ENCODE data around the gene TJP3. TPM values are rescaled to one million over a fixed set of nuclear protein-coding genes. Genes with fewer than 3 reads are reported as not detected.
A peak's percentile ranks its signal among the peaks of the same experiment; 100 is the strongest.

TJP3 gene
- total RNA-seq, 1 donor from 2014 or later: 20.0 TPM

- Mint-ChIP-seq H3K27ac (no peak overlapping the region), H3K4me1 (ENCODE audit: unreplicated experiment) (peaks cover 8% of the 10 kb centered on the region), H3K9me3 (no peaks in the 10 kb centered on the region), H3K4me3 (no peak overlapping the region), H3K36me3 (no peaks in the 10 kb centered on the region), H3K27me3 (no peaks in the 10 kb centered on the region)
- peak; percentile 69 for TF ChIP-seq CTCF (conservative IDR thresholded peaks at IDR 0.05)
- no peak for DNase-seq (ENCODE audit: extremely low spot score, unreplicated experiment)
Measured at GRCh38 chr19:3692141-3693024, 15.8 kb upstream of the TJP3 start.

- no peak for DNase-seq (ENCODE audit: extremely low spot score, unreplicated experiment)
- H3K27ac Mint-ChIP-seq: no peak overlapping the region
Measured at GRCh38 chr19:3693025-3693925, 14.9 kb upstream of the TJP3 start.

GRCh38 chr19:3694361-3695123 is 13.6 kb upstream of the TJP3 start:
- H3K4me3 Mint-ChIP-seq: no peak overlapping the region
- no peak for DNase-seq (ENCODE audit: extremely low spot score, unreplicated experiment)
- no peaks in the 10 kb centered on the region for H3K27me3 Mint-ChIP-seq
- TF ChIP-seq CTCF (conservative IDR thresholded peaks at IDR 0.05): no peak
- no peaks in the 10 kb centered on the region for H3K36me3 Mint-ChIP-seq
- no peak overlapping the region for H3K27ac Mint-ChIP-seq
- H3K4me1 Mint-ChIP-seq (ENCODE audit: unreplicated experiment): peaks cover 4% of the 10 kb centered on the region
- H3K9me3 Mint-ChIP-seq: no peaks in the 10 kb centered on the region

More at GRCh38 chr19:3693025-3693925, 14.9 kb upstream of the TJP3 start:
- Mint-ChIP-seq H3K27me3 (no peaks in the 10 kb centered on the region), H3K36me3 (no peaks in the 10 kb centered on the region), H3K9me3 (no peaks in the 10 kb centered on the region), H3K4me3 (no peak overlapping the region), H3K4me1 (ENCODE audit: unreplicated experiment) (peaks cover 7% of the 10 kb centered on the region)
- TF ChIP-seq CTCF (conservative IDR thresholded peaks at IDR 0.05): no peak

- Mint-ChIP-seq H3K9me3 (no peaks in the 10 kb centered on the region), H3K4me3 (no peak overlapping the region), H3K4me1 (ENCODE audit: unreplicated experiment) (peaks cover 4% of the 10 kb centered on the region), H3K27me3 (no peaks in the 10 kb centered on the region), H3K36me3 (no peaks in the 10 kb centered on the region), H3K27ac (no peak overlapping the region)
- no peak for DNase-seq (ENCODE audit: extremely low spot score, unreplicated experiment)
- TF ChIP-seq CTCF (conservative IDR thresholded peaks at IDR 0.05): no peak
Measured at GRCh38 chr19:3695124-3695733, 13.0 kb upstream of the TJP3 start.

Measured in type B pancreatic cell (in vitro differentiated cells).